Kidney epithelial cell (primary cell): Measurements from ENCODE around the gene OST4. TPM values are rescaled to one million over a fixed set of nuclear protein-coding genes. Genes with fewer than 3 reads are reported as not detected.
A peak's percentile ranks its signal among the peaks of the same experiment; 100 is the strongest.

ENCODE experiments used
- DNase-seq: peaks from one replicate; pipeline ENCODE4 v3.0.0-alpha.2; 2010; ENCODE audit warnings: low read depth
- H3K27me3 ChIP-seq: 2 replicates; pipeline ENCODE4 v1.6.0; 2011; ENCODE audit warnings: low read length; ENCODE audit not compliant: control insufficient read depth, insufficient read depth
- H3K36me3 ChIP-seq: 2 replicates; pipeline ENCODE4 v1.5.1; 2011; ENCODE audit warnings: low read length; ENCODE audit not compliant: control insufficient read depth, insufficient read depth
- H3K4me3 ChIP-seq: 2 replicates; pipeline ENCODE4 v1.5.1; 2011; ENCODE audit warnings: low read depth, mild to moderate bottlenecking, control low read depth, low read length
- CTCF ChIP-seq: IDR thresholded peaks from 2 replicates; pipeline ENCODE4 v1.5.1; 2011; ENCODE audit warnings: mild to moderate bottlenecking, moderate library complexity, low read length, control low read depth, inconsistent platforms; ENCODE audit not compliant: insufficient read depth, poor library complexity, severe bottlenecking
- total RNA-seq: library from RNA; depleted of rRNA; stranded (reverse); fragments of >200 nt; gene quantifications from 2 replicates; pipeline ENCODE4 v1.2.3, GENCODE V29; 2015

The OST4 gene
- total RNA-seq, 1 donor from 2014 or later: 237 TPM

GRCh38 chr2:27051902-27052645, 19.4 kb downstream of the OST4 start:
- Histone ChIP-seq H3K36me3 (no peaks in the 10 kb centered on the region), H3K27me3 (no peaks in the 10 kb centered on the region), H3K4me3 (peak overlapping the region; percentile 91)
- DNase-seq: no peak
- no peak for TF ChIP-seq CTCF

GRCh38 chr2:27050996-27051901, 20.2 kb downstream of the OST4 start, which contains the start of gene AGBL5:
Gene AGBL5, plus strand, starts transcription at chr2:27051668. Its CDS starts 1,291 bp downstream, at chr2:27052959.
- peak within 1 kb of the TSS; percentile 91 for H3K4me3 ChIP-seq
- peak; percentile 81 for DNase-seq
- TF ChIP-seq CTCF: no peak
- H3K27me3 ChIP-seq: no peaks in the 10 kb centered on the region
- no peaks in the 10 kb centered on the region for H3K36me3 ChIP-seq

GRCh38 chr2:27050281-27050995, 21.0 kb downstream of the OST4 start:
- Histone ChIP-seq H3K36me3 (no peaks in the 10 kb centered on the region), H3K27me3 (no peaks in the 10 kb centered on the region), H3K4me3 (peak overlapping the region; percentile 74)
- DNase-seq: peak; percentile 64
- TF ChIP-seq CTCF: peak; percentile 33

GRCh38 chr2:27049422-27050280, 21.8 kb downstream of the OST4 start:
- Histone ChIP-seq H3K4me3 (peak overlapping the region; percentile 74), H3K27me3 (no peaks in the 10 kb centered on the region), H3K36me3 (no peaks in the 10 kb centered on the region)
- TF ChIP-seq CTCF: no peak
- no peak for DNase-seq

- Histone ChIP-seq H3K36me3 (peaks cover 2% of the 10 kb centered on the region), H3K4me3 (no peak overlapping the region), H3K27me3 (no peaks in the 10 kb centered on the region)
- no peak for TF ChIP-seq CTCF
- DNase-seq: no peak
Observed at GRCh38 chr2:27042985-27043634, 28.3 kb downstream of the OST4 start.
